Activated naive CD4-positive, alpha-beta T cell treated with Interleukin-2 at 50 U/mL for 16 hours (primary cell): ENCODE data around the gene CENPVL2.
"Not testable (repeated sequence)": the region's sequence is repeated elsewhere in the genome, so short reads cannot be mapped to it uniquely, and the experiment has no call there.

Source experiments
- DNase-seq: peaks from one replicate; pipeline ENCODE4 v3.0.0-alpha.2; 2020

CENPVL2 gene

DNA sequence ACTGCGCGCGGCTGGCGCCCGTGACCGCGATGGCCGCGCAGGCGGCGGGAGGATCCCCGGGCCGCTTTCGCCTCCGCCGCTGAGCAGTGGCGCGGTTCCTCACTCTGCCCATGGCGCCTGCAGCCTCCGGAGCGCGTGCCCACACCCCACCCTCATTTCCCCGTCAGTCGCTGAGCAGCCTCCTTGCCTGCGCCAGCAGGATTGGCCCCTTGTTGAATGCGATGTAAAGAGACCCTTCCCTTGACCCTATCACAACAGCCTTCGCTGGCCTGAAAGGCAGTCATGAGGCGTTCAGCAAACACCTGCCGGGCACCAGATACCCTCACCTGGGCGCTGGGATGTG, at the start of gene CENPVL2:
CENPVL2 (minus strand) TSS at position 112 of the 343 bp plus-strand sequence; CDS start at position 112, 0 bp downstream.
- DNase-seq, result not testable (repeated sequence)

GRCh38 chrX:51728202-51728601, 45.6 kb upstream of the CENPVL2 start:
- no peak for DNase-seq

DNA sequence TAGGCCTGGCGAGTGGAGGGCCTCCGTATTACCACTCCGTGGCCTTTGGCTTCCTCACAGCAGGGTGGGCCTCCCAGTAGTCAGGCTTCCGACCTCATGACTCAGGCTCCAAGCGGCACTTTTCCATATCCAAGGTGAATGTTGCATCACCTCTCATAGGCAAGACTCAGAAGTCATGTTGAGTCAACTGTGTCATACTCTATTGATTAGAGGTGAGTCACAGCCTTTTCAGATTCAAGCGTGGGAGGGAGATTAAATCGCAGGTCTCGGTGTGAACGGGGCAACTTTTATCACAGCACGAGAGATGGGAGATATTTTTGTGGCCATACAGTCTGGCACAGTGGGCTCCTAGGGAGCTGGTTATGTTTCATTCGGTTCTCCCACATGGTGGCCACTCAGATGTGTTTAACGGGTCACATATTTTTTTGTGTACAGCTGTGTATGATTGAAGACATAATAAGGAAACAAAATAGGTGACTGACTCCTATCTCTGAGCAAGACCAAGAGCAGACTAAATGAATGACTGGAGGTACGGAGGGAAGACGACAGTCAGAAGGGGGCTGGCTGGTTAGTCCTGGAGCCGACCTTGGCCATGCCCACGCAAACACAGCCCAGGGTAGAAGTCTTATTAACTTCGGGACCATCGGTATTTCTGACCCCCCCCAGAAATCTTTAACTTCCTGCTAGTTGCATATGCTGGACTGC, 30.5 kb upstream of the CENPVL2 start:
- DNase-seq, result not testable (repeated sequence)

DNA sequence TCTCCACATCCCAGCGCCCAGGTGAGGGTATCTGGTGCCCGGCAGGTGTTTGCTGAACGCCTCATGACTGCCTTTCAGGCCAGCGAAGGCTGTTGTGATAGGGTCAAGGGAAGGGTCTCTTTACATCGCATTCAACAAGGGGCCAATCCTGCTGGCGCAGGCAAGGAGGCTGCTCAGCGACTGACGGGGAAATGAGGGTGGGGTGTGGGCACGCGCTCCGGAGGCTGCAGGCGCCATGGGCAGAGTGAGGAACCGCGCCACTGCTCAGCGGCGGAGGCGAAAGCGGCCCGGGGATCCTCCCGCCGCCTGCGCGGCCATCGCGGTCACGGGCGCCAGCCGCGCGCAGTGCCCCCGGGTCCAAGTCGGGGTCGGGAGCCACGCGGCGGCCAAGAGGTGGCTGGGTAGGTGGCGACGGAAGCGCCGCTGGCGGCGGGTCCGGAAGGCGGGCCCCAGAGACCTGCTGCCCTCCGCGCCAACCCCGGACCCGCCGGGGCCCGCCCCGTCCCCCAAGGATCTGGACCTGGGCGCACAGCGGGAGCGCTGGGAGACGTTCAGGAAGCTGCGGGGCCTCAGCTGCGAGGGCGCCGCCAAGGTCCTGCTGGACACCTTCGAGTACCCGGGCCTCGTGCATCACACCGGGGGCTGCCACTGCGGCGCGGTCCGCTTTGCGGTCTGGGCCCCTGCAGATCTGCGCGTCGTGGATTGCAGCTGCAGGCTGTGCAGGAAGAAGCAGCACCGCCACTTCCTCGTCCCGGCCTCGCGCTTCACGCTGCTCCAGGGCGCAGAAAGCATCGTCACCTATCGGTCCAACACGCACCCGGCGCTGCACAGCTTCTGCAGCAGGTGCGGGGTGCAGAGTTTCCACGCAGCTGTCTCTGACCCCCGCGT, 27.9 kb upstream of the CENPVL2 start, which contains the start of gene CENPVL1:
CENPVL1 (plus strand) TSS at position 236 of the 888 bp plus-strand sequence; CDS start at position 236, 0 bp downstream.
- DNase-seq, result not testable (repeated sequence)

DNA sequence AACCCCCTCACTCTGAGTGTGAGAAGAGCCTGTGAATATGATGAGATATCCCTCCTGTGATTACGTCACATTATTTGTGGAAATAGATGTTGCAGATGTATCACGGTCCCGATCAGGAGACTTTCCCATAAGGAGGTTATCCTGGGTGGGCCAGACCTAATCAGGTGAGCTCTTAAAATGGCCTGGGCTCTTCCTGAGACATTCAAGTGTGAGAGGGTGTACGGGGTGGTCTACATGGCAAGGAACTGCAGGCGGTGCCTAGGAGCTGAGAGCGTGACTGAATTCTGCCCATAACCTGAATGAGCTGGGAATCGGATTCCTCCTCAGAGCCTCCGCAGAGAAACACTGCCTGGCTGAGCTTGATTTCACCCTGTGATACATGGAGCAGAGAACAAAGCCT, 14.8 kb upstream of the CENPVL2 start:
- DNase-seq, result no peak

GRCh38 chrX:51694254-51694653, 11.6 kb upstream of the CENPVL2 start:
- DNase-seq, result no peak

DNA sequence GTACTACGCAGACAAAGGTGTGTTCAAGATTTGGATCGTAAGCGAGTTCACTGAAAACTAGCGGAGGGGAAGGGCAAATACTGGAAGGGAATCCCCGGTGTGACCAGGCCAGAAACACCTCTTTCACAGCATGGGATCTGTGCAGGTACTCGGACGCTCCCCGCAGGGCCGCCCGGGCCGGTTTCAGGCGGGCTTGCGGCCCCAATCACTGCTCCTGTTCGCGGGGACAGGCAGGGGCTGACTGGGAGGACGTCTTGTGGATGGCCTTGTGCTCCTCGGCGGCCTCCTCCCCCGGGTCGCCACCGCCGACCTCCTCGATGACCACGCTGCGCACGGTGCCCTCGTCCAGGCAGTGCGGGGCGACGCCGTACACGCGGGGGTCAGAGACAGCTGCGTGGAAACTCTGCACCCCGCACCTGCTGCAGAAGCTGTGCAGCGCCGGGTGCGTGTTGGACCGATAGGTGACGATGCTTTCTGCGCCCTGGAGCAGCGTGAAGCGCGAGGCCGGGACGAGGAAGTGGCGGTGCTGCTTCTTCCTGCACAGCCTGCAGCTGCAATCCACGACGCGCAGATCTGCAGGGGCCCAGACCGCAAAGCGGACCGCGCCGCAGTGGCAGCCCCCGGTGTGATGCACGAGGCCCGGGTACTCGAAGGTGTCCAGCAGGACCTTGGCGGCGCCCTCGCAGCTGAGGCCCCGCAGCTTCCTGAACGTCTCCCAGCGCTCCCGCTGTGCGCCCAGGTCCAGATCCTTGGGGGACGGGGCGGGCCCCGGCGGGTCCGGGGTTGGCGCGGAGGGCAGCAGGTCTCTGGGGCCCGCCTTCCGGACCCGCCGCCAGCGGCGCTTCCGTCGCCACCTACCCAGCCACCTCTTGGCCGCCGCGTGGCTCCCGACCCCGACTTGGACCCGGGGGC, 567 bp downstream of the CENPVL2 start:
- not testable (repeated sequence) for DNase-seq

DNA sequence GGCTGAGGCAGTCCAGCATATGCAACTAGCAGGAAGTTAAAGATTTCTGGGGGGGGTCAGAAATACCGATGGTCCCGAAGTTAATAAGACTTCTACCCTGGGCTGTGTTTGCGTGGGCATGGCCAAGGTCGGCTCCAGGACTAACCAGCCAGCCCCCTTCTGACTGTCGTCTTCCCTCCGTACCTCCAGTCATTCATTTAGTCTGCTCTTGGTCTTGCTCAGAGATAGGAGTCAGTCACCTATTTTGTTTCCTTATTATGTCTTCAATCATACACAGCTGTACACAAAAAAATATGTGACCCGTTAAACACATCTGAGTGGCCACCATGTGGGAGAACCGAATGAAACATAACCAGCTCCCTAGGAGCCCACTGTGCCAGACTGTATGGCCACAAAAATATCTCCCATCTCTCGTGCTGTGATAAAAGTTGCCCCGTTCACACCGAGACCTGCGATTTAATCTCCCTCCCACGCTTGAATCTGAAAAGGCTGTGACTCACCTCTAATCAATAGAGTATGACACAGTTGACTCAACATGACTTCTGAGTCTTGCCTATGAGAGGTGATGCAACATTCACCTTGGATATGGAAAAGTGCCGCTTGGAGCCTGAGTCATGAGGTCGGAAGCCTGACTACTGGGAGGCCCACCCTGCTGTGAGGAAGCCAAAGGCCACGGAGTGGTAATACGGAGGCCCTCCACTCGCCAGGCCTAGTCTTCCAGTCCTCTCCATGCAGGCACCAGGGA, 2.8 kb downstream of the CENPVL2 start:
- not testable (repeated sequence) for DNase-seq

GRCh38 chrX:51665981-51666380, 16.6 kb downstream of the CENPVL2 start:
- DNase-seq, result no peak

- no peak for DNase-seq
Measured at GRCh38 chrX:51643377-51643776, 39.3 kb downstream of the CENPVL2 start.

- no peak for DNase-seq
Measured at GRCh38 chrX:51641421-51642021, 41.1 kb downstream of the CENPVL2 start.

DNA sequence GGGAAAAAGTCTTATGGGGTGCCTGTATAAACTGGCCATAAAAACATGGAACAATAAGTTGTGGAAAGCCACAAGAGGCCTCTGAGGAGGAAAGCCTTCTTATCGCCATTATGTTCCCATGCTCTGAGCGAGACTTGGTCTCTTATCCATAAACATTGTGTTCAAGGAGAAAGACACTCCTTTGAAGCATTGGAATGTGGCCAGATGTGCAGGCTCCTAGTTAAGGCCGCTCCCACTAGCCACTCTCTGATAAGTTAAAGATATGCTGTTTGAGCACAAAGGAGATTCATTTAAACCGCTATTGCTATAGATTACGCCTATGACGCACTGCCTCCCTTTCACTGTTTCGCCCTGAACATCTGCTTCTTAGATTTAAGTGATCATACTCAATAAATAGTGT, 46.1 kb downstream of the CENPVL2 start:
- not testable (repeated sequence) for DNase-seq
